H1 (cell line): ENCODE data around the gene TMED4. TPM values are rescaled to one million over a fixed set of nuclear protein-coding genes. Genes with fewer than 3 reads are reported as not detected.

Experiments
- CTCF ChIA-PET: fragments of 300-600 bp; sonication (Branson Sonifier 250); formaldehyde crosslinking; loops from one replicate; lab custom pipeline; 2021; ENCODE audit not compliant: partially characterized antibody; lab: Charles Lee
- POLR2A ChIA-PET: fragments of 300-600 bp; sonication (Branson Sonifier 250); formaldehyde crosslinking; loops from one replicate; lab custom pipeline; 2021; ENCODE audit warnings: inconsistent platforms; ENCODE audit not compliant: partially characterized antibody; lab: Charles Lee
- DNase-seq, 2 experiments: peaks; one replicate each; pipeline versions ENCODE4 v3.0.0 to v3.0.0-alpha.2; 2010 to 2022; ENCODE audit warnings: low spot score in 2 of 2, low read depth in 1 of 2, mixed read lengths in 1 of 2
- FAIRE-seq: peaks from 2 replicates; lab custom pipeline; 2011; peaks lifted over from hg19 to GRCh38; lab: Jason Lieb, UNC
- H2AFZ ChIP-seq: 2 replicates; pipeline ENCODE4 v1.8.1; 2012; ENCODE audit warnings: low read length, inconsistent platforms
- H2AK5ac ChIP-seq: 2 replicates; pipeline ENCODE4 v1.6.1; 2013; ENCODE audit warnings: low read depth, low read length
- H2BK120ac ChIP-seq: replicated peaks from 2 replicates; pipeline ENCODE3; 2013; ENCODE audit warnings: low read depth, low read length, inconsistent platforms
- H2BK12ac ChIP-seq: 2 replicates; pipeline ENCODE4 v1.6.1; 2013; ENCODE audit warnings: low read depth, low read length
- H2BK15ac ChIP-seq: 2 replicates; pipeline ENCODE4 v1.6.1; 2013; ENCODE audit warnings: low read length
- H2BK20ac ChIP-seq: 2 replicates; pipeline ENCODE4 v1.6.1; 2013; ENCODE audit warnings: low read length
- H2BK5ac ChIP-seq: 2 replicates; pipeline ENCODE4 v1.6.1; 2013; ENCODE audit warnings: low read depth, low read length
- H3K14ac ChIP-seq: 2 replicates; pipeline ENCODE4 v1.6.1; 2013; ENCODE audit warnings: inconsistent platforms; ENCODE audit not compliant: insufficient read length
- H3K18ac ChIP-seq: 2 replicates; pipeline ENCODE4 v1.6.1; 2013; ENCODE audit warnings: low read length; ENCODE audit errors: extremely low read depth
- H3K23ac ChIP-seq: 2 replicates; pipeline ENCODE4 v1.6.1; 2013; ENCODE audit warnings: inconsistent platforms; ENCODE audit not compliant: insufficient read length
- H3K23me2 ChIP-seq: 2 replicates; pipeline ENCODE4 v1.6.1; 2013; ENCODE audit warnings: low read depth, low read length
- H3K27ac ChIP-seq: 2 replicates; pipeline ENCODE4 v1.6.1; 2011; ENCODE audit warnings: low read depth, low read length, inconsistent platforms
- H3K27me3 ChIP-seq, 4 experiments: replicated peaks in 1 of 4; 1 replicate in 1 of 4; 2 replicates in 3 of 4; pipeline versions ENCODE4 v1.6.1 to v1.8.1; 2011 to 2013; ENCODE audit warnings: low read length in 3 of 4, mild to moderate bottlenecking in 3 of 4, inconsistent platforms in 2 of 4, mixed read lengths in 2 of 4, moderate library complexity in 1 of 4; ENCODE audit not compliant: control insufficient read depth in 3 of 4, insufficient read depth in 3 of 4; ENCODE audit errors: extremely low read depth in 1 of 4
- H3K36me3 ChIP-seq, 4 experiments: 2 replicates each; pipeline versions ENCODE4 v1.6.1 to v1.8.1; 2011 to 2013; ENCODE audit warnings: mild to moderate bottlenecking in 4 of 4, low read length in 3 of 4, moderate library complexity in 2 of 4, control low read depth in 1 of 4, inconsistent platforms in 1 of 4; ENCODE audit not compliant: insufficient read depth in 4 of 4, control insufficient read depth in 2 of 4
- H3K4ac ChIP-seq: replicated peaks from 2 replicates; pipeline ENCODE3; 2013; ENCODE audit warnings: low read length, low read depth, mixed read lengths, inconsistent platforms; ENCODE audit not compliant: insufficient read length
- H3K4me1 ChIP-seq, 4 experiments: replicated peaks in 1 of 4; 1 replicate in 1 of 4; 2 replicates in 3 of 4; pipeline versions ENCODE4 v1.6.1 to v1.8.1; 2011 to 2013; ENCODE audit warnings: low read length in 3 of 4, inconsistent platforms in 2 of 4, mixed read lengths in 1 of 4; ENCODE audit not compliant: insufficient read depth in 4 of 4, control insufficient read depth in 3 of 4
- H3K4me2 ChIP-seq, 2 experiments: 2 replicates each; pipeline versions ENCODE4 v1.6.1 to v1.8.1; 2011 to 2013; ENCODE audit warnings: low read depth in 2 of 2, low read length in 2 of 2, control low read depth in 1 of 2, inconsistent platforms in 1 of 2, mild to moderate bottlenecking in 1 of 2; ENCODE audit not compliant: insufficient read depth in 1 of 2
- H3K4me3 ChIP-seq, 4 experiments: fragments of 200-600, 300-600 bp in 1 of 4; sonication (generic), shearing (Covaris generic), sonication (Bioruptor Twin) in 1 of 4; 2 replicates each; pipeline versions ENCODE4 v1.5.1 to v1.8.1; 2011 to 2016; ENCODE audit warnings: low read length in 4 of 4, low read depth in 3 of 4, control low read depth in 2 of 4, inconsistent platforms in 2 of 4, mild to moderate bottlenecking in 2 of 4, mixed read lengths in 1 of 4, moderate library complexity in 1 of 4; ENCODE audit not compliant: insufficient read depth in 2 of 4; ENCODE audit errors: extremely low read depth in 1 of 4
- H3K56ac ChIP-seq: replicated peaks from 2 replicates; pipeline ENCODE3; 2013; ENCODE audit warnings: low read depth, mild to moderate bottlenecking, mixed read lengths, low read length, inconsistent platforms; ENCODE audit not compliant: insufficient read length
- H3K79me1 ChIP-seq: 2 replicates; pipeline ENCODE4 v1.6.1; 2013; ENCODE audit warnings: low read depth, low read length, control low read depth
- H3K79me2 ChIP-seq, 2 experiments: 2 replicates each; pipeline versions ENCODE4 v1.6.1 to v1.8.1; 2012 to 2013; ENCODE audit warnings: low read length in 2 of 2, mild to moderate bottlenecking in 2 of 2, inconsistent platforms in 1 of 2; ENCODE audit not compliant: insufficient read depth in 2 of 2, control insufficient read depth in 1 of 2
- H3K9ac ChIP-seq, 4 experiments: replicated peaks in 1 of 4; 1 replicate in 1 of 4; 2 replicates in 3 of 4; pipeline versions ENCODE4 v1.6.1 to v1.8.1; 2011 to 2013; ENCODE audit warnings: low read depth in 3 of 4, low read length in 3 of 4, control low read depth in 2 of 4, mild to moderate bottlenecking in 2 of 4, moderate library complexity in 2 of 4, inconsistent platforms in 1 of 4; ENCODE audit errors: extremely low read depth in 1 of 4
- H3K9me3 ChIP-seq, 2 experiments: 2 replicates each; pipeline versions ENCODE4 v1.6.1 to v1.8.1; 2012 to 2013; ENCODE audit warnings: mild to moderate bottlenecking in 2 of 2, moderate library complexity in 2 of 2, control low read depth in 1 of 2, inconsistent platforms in 1 of 2, low read depth in 1 of 2, low read length in 1 of 2, mixed read lengths in 1 of 2; ENCODE audit not compliant: insufficient read depth in 2 of 2
- H4K20me1 ChIP-seq, 2 experiments: replicated peaks in 1 of 2; 2 replicates each; pipeline versions ENCODE3 to v1.8.1; 2011 to 2013; ENCODE audit warnings: inconsistent platforms in 2 of 2, low read length in 2 of 2, mild to moderate bottlenecking in 1 of 2; ENCODE audit not compliant: insufficient read depth in 2 of 2, control insufficient read depth in 1 of 2
- H4K5ac ChIP-seq: 2 replicates; pipeline ENCODE4 v1.6.1; 2013; ENCODE audit warnings: low read length, low read depth, mixed read lengths, inconsistent platforms; ENCODE audit not compliant: insufficient read length
- H4K8ac ChIP-seq: 2 replicates; pipeline ENCODE4 v1.8.0; 2013; ENCODE audit warnings: mild to moderate bottlenecking, moderate library complexity, low read length, inconsistent platforms; ENCODE audit not compliant: insufficient read depth; ENCODE audit errors: extremely low read depth
- H4K91ac ChIP-seq: replicated peaks from 2 replicates; pipeline ENCODE3; 2013; ENCODE audit warnings: low read length, mixed read lengths, inconsistent platforms; ENCODE audit not compliant: insufficient read length
- E2F6 ChIP-seq: IDR thresholded peaks from 2 replicates; pipeline ENCODE4 v1.6.1; 2012; ENCODE audit warnings: inconsistent platforms
- JUN ChIP-seq: IDR thresholded peaks from 2 replicates; pipeline ENCODE4 v1.6.1; 2011; ENCODE audit warnings: low read depth, mild to moderate bottlenecking, improper control_type of control experiment, low read length
- SIN3A ChIP-seq, 2 experiments: IDR thresholded peaks in 1 of 2; conservative IDR thresholded peaks in 1 of 2; 2 replicates each; pipeline ENCODE4 v1.6.1; 2011 to 2012; ENCODE audit warnings: low read length in 2 of 2, improper control_type of control experiment in 1 of 2, low read depth in 1 of 2, mild to moderate bottlenecking in 1 of 2
- WGBS, 2 experiments: shearing (Covaris generic) in 1 of 2; methylation state at CpG; one replicate each; pipeline versions ENCODE4 v1.1.6 to v1.1.7; 2013 to 2015; ENCODE audit warnings: low lambda C conversion rate in 2 of 2, mixed read lengths in 2 of 2, inconsistent platforms in 1 of 2, low coverage in 1 of 2, missing lambda C conversion rate in 1 of 2; ENCODE audit not compliant: insufficient replicate concordance in 2 of 2, insufficient coverage in 1 of 2, insufficient read length in 1 of 2; ENCODE audit errors: extremely low coverage in 1 of 2, missing lambda C conversion rate in 1 of 2; 5-methylcytosine and 5-hydroxymethylcytosine counted together
- polyA plus RNA-seq, 7 experiments: library from polyadenylated mRNA; depleted of rRNA in 3 of 7; stranded (reverse) in 5 of 7; unstranded in 2 of 7; fragments of >200 nt in 5 of 7; fragments of 200-250 nt in 2 of 7; gene quantifications; 1 replicate in 5 of 7; 2 replicates in 1 of 7; 4 replicates in 1 of 7; pipeline versions ENCODE4 v1.2.1 to v1.2.3, GENCODE V29; 2011 to 2013; ENCODE audit warnings: missing spikeins in 2 of 7, mixed read lengths in 2 of 7
- total RNA-seq: library from RNA; stranded (reverse); fragmentation: NEBNext Ultra II Directional; extraction: Animal tissue kit (Norgen Biotek cat#: 25700); gene quantifications from 2 replicates; pipeline ENCODE4 v1.2.1, GENCODE V29; 2021
- TF ChIP-seq, protein P1 (sequence below): IDR thresholded peaks from 2 replicates; pipeline ENCODE4 v1.6.1; 2012; ENCODE audit warnings: inconsistent platforms

The TMED4 gene
- total and polyA plus RNA-seq, 2 of the 8 experiments (the other 6 are each of a cell fraction or from before 2014, with no cell fraction given) = 44.9 to 76.7 TPM

- peak overlapping the region; percentile 65 for H3K27ac ChIP-seq
- no peaks in the 10 kb centered on the region for H3K9me3 ChIP-seq
- H3K27me3 ChIP-seq = no peaks in the 10 kb centered on the region
- peaks cover 9 to 24% (median 12%) of the 10 kb centered on the region in 4 experiments; a peak in 7 of 8 replicates for H3K36me3 ChIP-seq
- WGBS, 2 experiments = 52% methylated on average over 29 of the region's 30 CpGs; no CpG with 5 or more reads in 1 of the 2 experiments
- FAIRE-seq = no peak
- CTCF ChIA-PET = interaction anchor here (0.8 to 1.7 kb wide), 5 partner anchors 9 to 217 kb away, joined by 3 to 6 read pairs (median 3); no protein-coding TSS in a partner anchor
- H4K8ac ChIP-seq = peak overlapping the region; percentile 81
- peak overlapping the region; percentile 72 for H3K4ac ChIP-seq
- peaks cover 5 to 15% of the 10 kb centered on the region in 2 experiments; a peak in 3 of 4 replicates for H3K79me2 ChIP-seq
- TF ChIP-seq JUN (no peak), SIN3A (conservative IDR thresholded peaks at IDR 0.05 in 1 of 2, IDR thresholded peaks at IDR 0.05 in 1 of 2; ENCODE audit: low read depth in 1 of 2, low read length in 2 of 2) (0 out of 4 replicates have a peak, but pooled peaks of 1 of the 2 experiments have one; percentile 10), E2F6 (peak; percentile 69)
- TF ChIP-seq, protein P1, sequence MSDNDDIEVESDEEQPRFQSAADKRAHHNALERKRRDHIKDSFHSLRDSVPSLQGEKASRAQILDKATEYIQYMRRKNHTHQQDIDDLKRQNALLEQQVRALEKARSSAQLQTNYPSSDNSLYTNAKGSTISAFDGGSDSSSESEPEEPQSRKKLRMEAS = peak; percentile 86
- DNase-seq = no peak
- no peak overlapping the region for H2BK120ac ChIP-seq
- H3K18ac ChIP-seq = peak overlapping the region; percentile 72; the same call in 1 of the 2 replicates
- H3K79me1 ChIP-seq = no peaks in the 10 kb centered on the region
- peaks cover 6% of the 10 kb centered on the region; the same call in 1 of the 2 replicates for H3K23me2 ChIP-seq
- peaks cover 0 to 7% (median 1%) of the 10 kb centered on the region in 4 experiments; a peak in 4 of 7 replicates for H3K4me1 ChIP-seq
- no peak overlapping the region for H2BK15ac ChIP-seq
- peak overlapping the region; percentile 89 for H4K91ac ChIP-seq
- H2AFZ ChIP-seq = no peak overlapping the region
- H2BK5ac ChIP-seq = 0 out of 2 replicates have a peak overlapping the region, but pooled peaks have one; percentile 58
- peak overlapping the region; percentile 70 to 77 (median 75) for H3K9ac ChIP-seq
- peak overlapping the region; percentile 76 to 99 for H3K4me2 ChIP-seq
- H4K5ac ChIP-seq = peak overlapping the region; percentile 46
- H4K20me1 ChIP-seq = peaks cover 0 to 4% of the 10 kb centered on the region in 2 experiments
- H2AK5ac ChIP-seq = peak overlapping the region; percentile 40; the same call in 1 of the 2 replicates
- no peak overlapping the region for H3K14ac ChIP-seq
- POLR2A ChIA-PET = interaction anchor here (1.0 to 4.3 kb wide), 11 partner anchors 10 to 267 kb away, joined by 3 to 49 read pairs (median 8); partner anchors contain the start of genes DDX56, H2AZ2, NUDCD3 and OGDH
- H3K23ac ChIP-seq = no peak overlapping the region
- no peak overlapping the region for H2BK12ac ChIP-seq
- H3K4me3 ChIP-seq = peak overlapping the region; percentile 74 to 95 (median 76)
- no peak overlapping the region for H2BK20ac ChIP-seq
- H3K56ac ChIP-seq = peak overlapping the region; percentile 43
Observed at GRCh38 chr7:44580945-44581878, 819 bp downstream of the TMED4 start.
